T-helper 2 cell treated with Interferon-gamma antibody and Interleukin-4, amounts not matched to agents 5 μg/mL and 100 μg/mL, for 36 hours (primary cell): ENCODE data around the gene TPST1.
"Not testable (repeated sequence)": the region's sequence is repeated elsewhere in the genome, so short reads cannot be mapped to it uniquely, and the experiment has no call there.

Source experiments
- DNase-seq: peaks from one replicate; pipeline ENCODE4 v3.0.0; 2021; ENCODE audit warnings: low spot score
- H3K27ac Mint-ChIP-seq: one replicate; pipeline ENCODE4 v1.8.0; 2021; ENCODE audit warnings: mild to moderate bottlenecking, mixed read lengths
- H3K27me3 Mint-ChIP-seq: one replicate; pipeline ENCODE4 v1.8.0; 2021; ENCODE audit warnings: low read depth, mixed read lengths
- H3K36me3 Mint-ChIP-seq: one replicate; pipeline ENCODE4 v1.8.0; 2021; ENCODE audit warnings: low read depth, mixed read lengths
- H3K4me1 Mint-ChIP-seq: one replicate; pipeline ENCODE4 v1.8.0; 2021; ENCODE audit warnings: low read depth, mixed read lengths
- H3K4me3 Mint-ChIP-seq: one replicate; pipeline ENCODE4 v1.8.0; 2022; ENCODE audit warnings: mild to moderate bottlenecking, moderate library complexity, mixed read lengths
- H3K9me3 Mint-ChIP-seq: one replicate; pipeline ENCODE4 v1.8.0; 2021; ENCODE audit warnings: mixed read lengths

Gene TPST1

GRCh38 chr7:66362136-66362535 is 157.0 kb downstream of the TPST1 start:
- H3K4me1 Mint-ChIP-seq, result no peaks in the 10 kb centered on the region
- DNase-seq, result no peak
- no peaks in the 10 kb centered on the region for H3K9me3 Mint-ChIP-seq
- no peak overlapping the region for H3K27ac Mint-ChIP-seq
- no peaks in the 10 kb centered on the region for H3K36me3 Mint-ChIP-seq
- H3K4me3 Mint-ChIP-seq, result no peak overlapping the region
- H3K27me3 Mint-ChIP-seq, result no peaks in the 10 kb centered on the region

- DNase-seq, result no peak
- Mint-ChIP-seq H3K27ac (no peak overlapping the region), H3K4me3 (no peak overlapping the region), H3K4me1 (no peaks in the 10 kb centered on the region), H3K36me3 (no peaks in the 10 kb centered on the region), H3K27me3 (no peaks in the 10 kb centered on the region), H3K9me3 (no peaks in the 10 kb centered on the region)
Measured at GRCh38 chr7:66363635-66364034, 158.5 kb downstream of the TPST1 start.

GRCh38 chr7:66365031-66365430 is 159.9 kb downstream of the TPST1 start:
- not testable (repeated sequence) for H3K4me3 Mint-ChIP-seq, H3K27me3 Mint-ChIP-seq, H3K9me3 Mint-ChIP-seq, H3K27ac Mint-ChIP-seq, DNase-seq, H3K4me1 Mint-ChIP-seq, H3K36me3 Mint-ChIP-seq

- Mint-ChIP-seq H3K4me1 (no peaks in the 10 kb centered on the region), H3K9me3 (no peaks in the 10 kb centered on the region), H3K27ac (no peak overlapping the region), H3K36me3 (no peaks in the 10 kb centered on the region), H3K4me3 (no peak overlapping the region), H3K27me3 (no peaks in the 10 kb centered on the region)
- DNase-seq, result no peak
Measured at GRCh38 chr7:66371096-66371824, 166.1 kb downstream of the TPST1 start.

- H3K36me3 Mint-ChIP-seq, H3K27ac Mint-ChIP-seq, H3K27me3 Mint-ChIP-seq, H3K9me3 Mint-ChIP-seq, H3K4me1 Mint-ChIP-seq, DNase-seq, H3K4me3 Mint-ChIP-seq: not testable (repeated sequence)
Measured at GRCh38 chr7:66374141-66374840, 169.2 kb downstream of the TPST1 start.

- peak overlapping the region; percentile 34 for H3K27ac Mint-ChIP-seq
- H3K36me3 Mint-ChIP-seq, result no peaks in the 10 kb centered on the region
Measured at GRCh38 chr7:66376264-66376945, 171.3 kb downstream of the TPST1 start.

GRCh38 chr7:66377045-66377444 is 171.9 kb downstream of the TPST1 start:
- Mint-ChIP-seq H3K36me3 (no peaks in the 10 kb centered on the region), H3K27ac (no peak overlapping the region), H3K27me3 (no peaks in the 10 kb centered on the region), H3K4me3 (no peak overlapping the region), H3K9me3 (no peaks in the 10 kb centered on the region), H3K4me1 (no peaks in the 10 kb centered on the region)
- DNase-seq, result no peak

More at GRCh38 chr7:66376264-66376945, 171.3 kb downstream of the TPST1 start:
- no peak for DNase-seq
- H3K4me1 Mint-ChIP-seq, result no peaks in the 10 kb centered on the region
- no peak overlapping the region for H3K4me3 Mint-ChIP-seq
- H3K9me3 Mint-ChIP-seq, result no peaks in the 10 kb centered on the region
- H3K27me3 Mint-ChIP-seq, result no peaks in the 10 kb centered on the region

- no peak overlapping the region for H3K4me3 Mint-ChIP-seq
- H3K4me1 Mint-ChIP-seq, result no peaks in the 10 kb centered on the region
- no peaks in the 10 kb centered on the region for H3K27me3 Mint-ChIP-seq
- no peaks in the 10 kb centered on the region for H3K9me3 Mint-ChIP-seq
- no peak overlapping the region for H3K27ac Mint-ChIP-seq
- no peaks in the 10 kb centered on the region for H3K36me3 Mint-ChIP-seq
- no peak for DNase-seq
Measured at GRCh38 chr7:66377714-66378113, 172.6 kb downstream of the TPST1 start.

- DNase-seq, result no peak
- no peaks in the 10 kb centered on the region for H3K36me3 Mint-ChIP-seq
- H3K4me1 Mint-ChIP-seq, result no peaks in the 10 kb centered on the region
- no peak overlapping the region for H3K27ac Mint-ChIP-seq
- H3K4me3 Mint-ChIP-seq, result no peak overlapping the region
- no peaks in the 10 kb centered on the region for H3K27me3 Mint-ChIP-seq
- no peaks in the 10 kb centered on the region for H3K9me3 Mint-ChIP-seq
Measured at GRCh38 chr7:66379542-66380160, 174.5 kb downstream of the TPST1 start.

- no peak overlapping the region for H3K4me3 Mint-ChIP-seq
- H3K27ac Mint-ChIP-seq, result no peak overlapping the region
- no peaks in the 10 kb centered on the region for H3K9me3 Mint-ChIP-seq
- no peak for DNase-seq
- no peaks in the 10 kb centered on the region for H3K36me3 Mint-ChIP-seq
- no peaks in the 10 kb centered on the region for H3K27me3 Mint-ChIP-seq
- peaks cover 2% of the 10 kb centered on the region for H3K4me1 Mint-ChIP-seq
Measured at GRCh38 chr7:66380272-66380888, 175.2 kb downstream of the TPST1 start.

- H3K4me3 Mint-ChIP-seq, H3K9me3 Mint-ChIP-seq, H3K36me3 Mint-ChIP-seq, DNase-seq, H3K27ac Mint-ChIP-seq, H3K4me1 Mint-ChIP-seq, H3K27me3 Mint-ChIP-seq: not testable (repeated sequence)
Measured at GRCh38 chr7:66382182-66382923, 177.2 kb downstream of the TPST1 start.

GRCh38 chr7:66385191-66385905 is 180.2 kb downstream of the TPST1 start:
- not testable (repeated sequence) for H3K36me3 Mint-ChIP-seq, H3K4me3 Mint-ChIP-seq, H3K27me3 Mint-ChIP-seq, DNase-seq, H3K4me1 Mint-ChIP-seq, H3K27ac Mint-ChIP-seq, H3K9me3 Mint-ChIP-seq

GRCh38 chr7:66395128-66395571 is 190.0 kb downstream of the TPST1 start:
- H3K4me1 Mint-ChIP-seq, H3K27me3 Mint-ChIP-seq, H3K9me3 Mint-ChIP-seq, H3K27ac Mint-ChIP-seq, H3K4me3 Mint-ChIP-seq, H3K36me3 Mint-ChIP-seq, DNase-seq: not testable (repeated sequence)
